ENCODE measurements around the gene CEACAM16.

CEACAM16 gene

GRCh38 chr19:44738136-44738535 is 39.2 kb downstream of the CEACAM16 start:
- TF ChIP-seq, protein P1, sequence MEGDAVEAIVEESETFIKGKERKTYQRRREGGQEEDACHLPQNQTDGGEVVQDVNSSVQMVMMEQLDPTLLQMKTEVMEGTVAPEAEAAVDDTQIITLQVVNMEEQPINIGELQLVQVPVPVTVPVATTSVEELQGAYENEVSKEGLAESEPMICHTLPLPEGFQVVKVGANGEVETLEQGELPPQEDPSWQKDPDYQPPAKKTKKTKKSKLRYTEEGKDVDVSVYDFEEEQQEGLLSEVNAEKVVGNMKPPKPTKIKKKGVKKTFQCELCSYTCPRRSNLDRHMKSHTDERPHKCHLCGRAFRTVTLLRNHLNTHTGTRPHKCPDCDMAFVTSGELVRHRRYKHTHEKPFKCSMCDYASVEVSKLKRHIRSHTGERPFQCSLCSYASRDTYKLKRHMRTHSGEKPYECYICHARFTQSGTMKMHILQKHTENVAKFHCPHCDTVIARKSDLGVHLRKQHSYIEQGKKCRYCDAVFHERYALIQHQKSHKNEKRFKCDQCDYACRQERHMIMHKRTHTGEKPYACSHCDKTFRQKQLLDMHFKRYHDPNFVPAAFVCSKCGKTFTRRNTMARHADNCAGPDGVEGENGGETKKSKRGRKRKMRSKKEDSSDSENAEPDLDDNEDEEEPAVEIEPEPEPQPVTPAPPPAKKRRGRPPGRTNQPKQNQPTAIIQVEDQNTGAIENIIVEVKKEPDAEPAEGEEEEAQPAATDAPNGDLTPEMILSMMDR (conservative IDR thresholded peaks at IDR 0.05; ENCODE audit: low read depth, low read length): no peak
- DNase-seq (ENCODE audit: low read depth): no peak

DNA sequence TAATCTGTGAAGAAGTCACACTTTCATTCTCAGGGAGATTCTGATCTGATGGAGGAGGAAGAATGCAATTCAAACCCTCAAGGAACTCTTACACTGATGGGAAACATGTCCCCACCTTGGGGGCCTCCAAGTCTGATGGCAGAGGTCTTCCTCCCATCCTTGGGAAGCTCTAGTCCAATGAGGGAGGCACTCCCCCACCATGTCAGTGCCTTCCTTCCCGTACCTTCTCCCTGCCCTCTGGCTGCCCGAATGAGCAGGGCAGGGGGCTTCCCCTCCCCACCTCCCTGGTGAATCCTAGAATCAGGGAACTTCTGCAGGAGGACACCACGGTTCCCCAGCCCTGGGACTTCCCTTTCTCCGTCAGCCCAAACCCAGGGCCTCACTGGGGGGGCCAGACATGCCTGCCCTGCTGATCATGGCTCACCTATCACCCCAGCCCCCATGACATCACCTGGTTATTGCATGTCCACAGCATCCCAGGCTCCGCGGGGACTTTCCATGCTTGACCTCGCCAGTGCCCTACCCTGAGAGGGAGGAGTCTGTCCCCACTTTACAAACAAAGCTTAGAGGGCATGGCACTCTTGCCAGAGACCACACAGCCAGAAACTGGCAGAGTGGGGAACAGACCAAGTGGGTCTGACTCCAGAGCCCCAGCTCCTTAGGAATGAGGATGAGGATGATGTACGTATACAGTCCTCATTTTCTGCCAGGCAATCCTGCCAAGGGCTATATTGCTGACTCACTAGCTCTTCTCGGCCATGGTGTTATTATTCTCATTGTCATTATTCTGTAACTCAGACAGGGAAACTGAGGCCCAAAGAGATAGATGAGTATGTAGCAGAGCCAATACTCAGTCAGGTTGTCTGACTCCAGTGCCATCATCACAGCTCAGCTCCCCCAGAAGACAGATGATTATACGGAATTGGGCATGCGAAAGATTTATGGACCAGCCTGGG is 39.9 kb downstream of the CEACAM16 start:
- DNase-seq (ENCODE audit: low read depth): no peak
- TF ChIP-seq, protein P1 (conservative IDR thresholded peaks at IDR 0.05; ENCODE audit: low read depth, low read length): no peak
- no peak overlapping the region for H3K4me3 ChIP-seq (ENCODE audit: low read length)

More at GRCh38 chr19:44738136-44738535, 39.2 kb downstream of the CEACAM16 start:
- H3K4me3 ChIP-seq (ENCODE audit: low read length): no peak overlapping the region

DNA sequence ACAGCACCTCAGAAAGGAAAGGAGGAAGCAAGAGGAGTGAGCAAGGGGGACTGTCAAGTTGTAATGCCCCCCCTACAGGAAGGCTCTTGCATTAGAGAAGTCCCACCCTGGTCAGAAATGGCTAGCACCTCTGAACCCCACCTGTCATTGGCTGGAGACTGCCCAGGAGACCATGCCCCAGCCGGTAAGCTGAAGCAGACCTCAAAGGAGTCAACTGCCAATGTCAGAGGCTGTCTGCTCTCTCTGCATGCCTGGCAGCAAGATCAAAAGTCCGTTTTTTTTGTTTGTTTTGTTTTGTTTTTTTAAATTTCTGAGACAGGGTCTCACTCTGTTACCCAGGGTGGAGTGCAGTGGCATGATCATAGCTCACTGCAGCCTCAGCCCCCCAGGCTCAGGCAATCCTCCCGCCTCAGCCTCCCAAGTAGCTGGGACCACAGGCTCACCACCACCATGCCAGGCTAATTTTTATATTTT is 41.4 kb downstream of the CEACAM16 start:
- H3K4me3 ChIP-seq (ENCODE audit: low read length): no peak overlapping the region
- TF ChIP-seq, protein P1 (conservative IDR thresholded peaks at IDR 0.05; ENCODE audit: low read depth, low read length): peak; percentile 20
- DNase-seq (ENCODE audit: low read depth): no peak

DNA sequence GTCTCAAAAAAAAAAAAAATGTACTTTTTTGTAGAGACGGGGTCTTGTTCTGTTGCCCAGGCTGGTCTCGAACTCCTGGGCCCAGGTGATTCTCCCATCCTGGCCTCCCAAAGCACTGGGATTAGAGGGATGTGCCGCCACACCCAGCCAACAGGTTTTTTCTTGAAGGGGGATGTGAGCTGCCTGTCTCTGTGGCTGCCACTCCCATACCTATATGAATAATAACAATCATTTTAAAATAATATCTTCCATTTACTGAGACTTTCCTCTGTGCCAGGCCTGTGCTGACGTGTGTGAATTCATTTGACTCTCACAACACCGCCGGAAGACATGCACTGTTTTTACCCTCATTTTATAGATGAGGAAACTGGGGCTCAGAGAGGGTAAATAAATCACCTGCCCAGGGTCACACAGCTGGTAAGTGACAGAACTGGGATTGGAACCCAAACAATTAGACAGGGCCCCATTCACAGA is 42.3 kb downstream of the CEACAM16 start:
- no peak overlapping the region for H3K4me3 ChIP-seq (ENCODE audit: low read length)
- no peak for DNase-seq (ENCODE audit: low read depth)
- TF ChIP-seq, protein P1 (conservative IDR thresholded peaks at IDR 0.05; ENCODE audit: low read depth, low read length): no peak

DNA sequence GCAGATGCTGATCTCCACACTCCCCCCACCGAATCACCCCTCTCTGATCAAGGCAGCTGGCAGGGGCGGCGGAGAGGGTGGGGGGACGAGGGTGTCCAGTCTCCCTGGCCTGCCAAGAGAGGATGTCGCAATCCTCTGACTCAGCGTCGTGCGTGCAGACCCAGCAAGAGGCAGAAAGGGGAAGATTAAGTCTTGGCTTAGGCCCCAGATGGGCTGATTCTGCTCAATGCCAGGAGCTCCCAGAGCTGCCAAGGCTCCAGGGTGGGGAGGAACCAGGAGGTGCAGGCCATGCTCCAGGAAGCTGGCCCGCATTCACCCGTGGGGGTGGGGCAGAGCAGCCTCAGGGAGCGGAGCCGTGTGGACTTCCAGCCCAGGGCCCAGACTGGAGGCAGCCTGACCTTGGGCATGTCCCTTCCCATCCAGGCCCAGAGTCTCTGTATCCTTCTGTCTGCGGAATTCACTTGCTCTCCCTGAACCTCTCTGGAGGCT is 42.9 kb downstream of the CEACAM16 start:
- H3K4me3 ChIP-seq (ENCODE audit: low read length): no peak overlapping the region
- peak; percentile 99 for DNase-seq (ENCODE audit: low read depth)
- TF ChIP-seq, protein P1 (conservative IDR thresholded peaks at IDR 0.05; ENCODE audit: low read depth, low read length): no peak

GRCh38 chr19:44742330-44743061 is 43.5 kb downstream of the CEACAM16 start:
- H3K4me3 ChIP-seq (ENCODE audit: low read length): no peak overlapping the region
- TF ChIP-seq, protein P1 (conservative IDR thresholded peaks at IDR 0.05; ENCODE audit: low read depth, low read length): no peak
- DNase-seq (ENCODE audit: low read depth): no peak
